ENCODE data around the gene LHPP. TPM values are rescaled to one million over a fixed set of nuclear protein-coding genes. Genes with fewer than 3 reads are reported as not detected.

The LHPP gene
- total RNA-seq, 4 donors from 2014 or later = 8.7 to 19.9 (median 15.5) TPM

GRCh38 chr10:124522131-124522932 lies 60.7 kb downstream of the LHPP start:
- intact Hi-C loops (cut with DNase I; ENCODE audit: low total_unique reads) = no loop called here
- no peak for DNase-seq (ENCODE audit: low spot score in 2 of 2)
- H3K4me3 ChIP-seq (ENCODE audit: low read depth, poor library complexity, severe bottlenecking) = no peak overlapping the region
- 80 to 82% methylated on average over 12 to 13 of the region's 13 CpGs for WGBS, 2 donors
- TF ChIP-seq CTCF (IDR thresholded peaks at IDR 0.05) (no peak), POLR2A (IDR thresholded peaks at IDR 0.05) (no peak)

GRCh38 chr10:124522933-124523871 lies 61.6 kb downstream of the LHPP start:
- intact Hi-C loops (cut with DNase I; ENCODE audit: low total_unique reads) = no loop called here
- 73 to 75% methylated on average over 30 to 31 of the region's 31 CpGs for WGBS, 2 donors
- no peak overlapping the region for H3K4me3 ChIP-seq (ENCODE audit: low read depth, poor library complexity, severe bottlenecking)
- no peak for TF ChIP-seq POLR2A (IDR thresholded peaks at IDR 0.05)
- no peak for TF ChIP-seq CTCF (IDR thresholded peaks at IDR 0.05)
- DNase-seq (ENCODE audit: low spot score in 2 of 2) = no peak

- 70 to 81% methylated on average over 5 of the region's 5 CpGs for WGBS, 2 donors
- H3K4me3 ChIP-seq (ENCODE audit: low read depth, poor library complexity, severe bottlenecking) = no peak overlapping the region
- intact Hi-C loops (cut with DNase I; ENCODE audit: low total_unique reads) = no loop called here
- no peak for DNase-seq (ENCODE audit: low spot score in 2 of 2)
- no peak for TF ChIP-seq CTCF (IDR thresholded peaks at IDR 0.05)
- TF ChIP-seq POLR2A (IDR thresholded peaks at IDR 0.05) = no peak
Measured at GRCh38 chr10:124523901-124524300, 62.3 kb downstream of the LHPP start.

- no peak for TF ChIP-seq CTCF (IDR thresholded peaks at IDR 0.05)
- no peak for TF ChIP-seq POLR2A (IDR thresholded peaks at IDR 0.05)
- 45 to 56% methylated on average over 23 of the region's 23 CpGs for WGBS, 2 donors
- no peak overlapping the region for H3K4me3 ChIP-seq (ENCODE audit: low read depth, poor library complexity, severe bottlenecking)
- peak in 1 of 2 donors; percentile 44 for DNase-seq (ENCODE audit: low spot score in 2 of 2)
- intact Hi-C loops (cut with DNase I; ENCODE audit: low total_unique reads) = no loop called here
Measured at GRCh38 chr10:124524991-124525653, 63.5 kb downstream of the LHPP start.

- H3K4me3 ChIP-seq (ENCODE audit: low read depth, poor library complexity, severe bottlenecking) = no peak overlapping the region
- intact Hi-C loops (cut with DNase I; ENCODE audit: low total_unique reads) = no loop called here
- 93 to 94% methylated on average over 18 to 20 of the region's 20 CpGs for WGBS, 2 donors
- TF ChIP-seq CTCF (IDR thresholded peaks at IDR 0.05) (no peak), POLR2A (IDR thresholded peaks at IDR 0.05) (no peak)
- DNase-seq (ENCODE audit: low spot score in 2 of 2) = no peak
Measured at GRCh38 chr10:124525751-124526600, 64.4 kb downstream of the LHPP start.
